A549 (cell line): ENCODE data around the gene WFIKKN1. TPM values are rescaled to one million over a fixed set of nuclear protein-coding genes. Genes with fewer than 3 reads are reported as not detected.

ENCODE experiments used
- ATAC-seq, 2 experiments: fragments of 200-7000 bp in 1 of 2; fragments of >200 bp in 1 of 2; cut with Nextera tagmentation in 1 of 2; cut with Tn5 transposase in 1 of 2; 3 replicates each; pipeline versions ENCODE4 v1.8.0 to v1.9.1; 2018 to 2020; ENCODE audit warnings: mild to moderate bottlenecking in 1 of 2, moderate library complexity in 1 of 2
- CTCF ChIA-PET: fragments of 300-600 bp; sonication (Branson Sonifier 250); formaldehyde crosslinking; extraction: SDS; loops from one replicate; lab custom pipeline; 2021; ENCODE audit warnings: antibody characterized with exemption, inconsistent platforms; lab: Yijun Ruan, JAX
- POLR2A ChIA-PET: fragments of 350-600 bp; formaldehyde crosslinking; extraction: SDS; loops from one replicate; lab custom pipeline; 2021; ENCODE audit warnings: antibody characterized with exemption, inconsistent platforms; lab: Yijun Ruan, JAX
- DNase-seq, 2 experiments: peaks; one replicate each; pipeline versions ENCODE4 v3.0.0 to v3.0.0-alpha.2; 2011 to 2016; ENCODE audit warnings: low read depth in 1 of 2, low spot score in 1 of 2
- FAIRE-seq: peaks from 2 replicates; lab custom pipeline; 2011; peaks lifted over from hg19 to GRCh38; lab: Jason Lieb, UNC
- H3K27ac ChIP-seq, 2 experiments: fragments of >200 bp; sonication (Bioruptor Twin); formaldehyde crosslinking; 3 replicates each; pipeline ENCODE4 v1.5.1; 2016 to 2017
- H3K4me1 ChIP-seq: fragments of >200 bp; sonication (Bioruptor Twin); formaldehyde crosslinking; 3 replicates; pipeline ENCODE4 v1.6.1; 2016
- H3K4me2 ChIP-seq: fragments of >200 bp; sonication (Bioruptor Twin); formaldehyde crosslinking; 3 replicates; pipeline ENCODE4 v1.6.1; 2016
- H3K4me3 ChIP-seq: fragments of >200 bp; sonication (Bioruptor Twin); formaldehyde crosslinking; 3 replicates; pipeline ENCODE4 v1.5.1; 2016
- H3K9me3 ChIP-seq: fragments of >200 bp; sonication (Bioruptor Twin); formaldehyde crosslinking; 3 replicates; pipeline ENCODE4 v1.6.1; 2016
- BCL3 ChIP-seq: fragments of >200 bp; sonication (Bioruptor Twin); formaldehyde crosslinking; IDR thresholded peaks from 3 replicates; pipeline ENCODE4 v1.6.1; 2016
- CBX2 ChIP-seq: fragments of 200-600 bp; sonication (generic); IDR thresholded peaks from 2 replicates; pipeline ENCODE4 v1.6.1; 2016; ENCODE audit warnings: low read depth, mild to moderate bottlenecking, borderline replicate concordance
- CEBPB ChIP-seq, 2 experiments: fragments of >200 bp in 1 of 2; sonication (Bioruptor Twin) in 1 of 2; formaldehyde crosslinking in 1 of 2; IDR thresholded peaks; 2 replicates each; pipeline ENCODE4 v1.6.1; 2012 to 2016
- EP300 ChIP-seq, 2 experiments: fragments of >200 bp; sonication (Bioruptor Twin); formaldehyde crosslinking; IDR thresholded peaks; 2 replicates in 1 of 2; 3 replicates in 1 of 2; pipeline ENCODE4 v1.6.1; 2016 to 2017
- FOSB ChIP-seq: fragments of 250-450 bp; sonication (Bioruptor Pico); IDR thresholded peaks from 2 replicates; pipeline ENCODE4 v1.5.0; 2020; ENCODE audit warnings: mild to moderate bottlenecking, moderate library complexity
- GATA3 ChIP-seq: IDR thresholded peaks from 2 replicates; pipeline ENCODE4 v1.6.1; 2012; ENCODE audit warnings: borderline replicate concordance
- HEYL ChIP-seq: fragments of 250-450 bp; sonication (Bioruptor Pico); IDR thresholded peaks from 2 replicates; pipeline ENCODE4 v1.8.0; 2021; ENCODE audit warnings: mild to moderate bottlenecking, moderate library complexity
- JUNB ChIP-seq: fragments of >200 bp; sonication (Bioruptor Twin); formaldehyde crosslinking; IDR thresholded peaks from 2 replicates; pipeline ENCODE4 v1.6.1; 2016
- MAZ ChIP-seq: fragments of 150-350 bp; IDR thresholded peaks from 2 replicates; pipeline ENCODE4 v1.6.1; 2014; ENCODE audit warnings: antibody characterized with exemption, low read depth, low read length, borderline replicate concordance
- NR3C1 ChIP-seq: fragments of >200 bp; sonication (Bioruptor Twin); formaldehyde crosslinking; IDR thresholded peaks from 3 replicates; pipeline ENCODE4 v1.6.1; 2017
- PBX3 ChIP-seq: IDR thresholded peaks from 2 replicates; pipeline ENCODE4 v1.6.1; 2012
- PHF8 ChIP-seq: fragments of 200-600 bp; sonication (generic); IDR thresholded peaks from 2 replicates; pipeline ENCODE4 v1.6.1; 2016; ENCODE audit warnings: low read depth, mild to moderate bottlenecking, antibody characterized with exemption, moderate library complexity, borderline replicate concordance
- RCOR1 ChIP-seq: fragments of 150-350 bp; IDR thresholded peaks from 2 replicates; pipeline ENCODE4 v1.6.1; 2014; ENCODE audit warnings: antibody characterized with exemption, low read length, low read depth
- RNF2 ChIP-seq: fragments of 200-600 bp; sonication (generic); IDR thresholded peaks from 2 replicates; pipeline ENCODE4 v1.6.1; 2016; ENCODE audit warnings: low read depth, mild to moderate bottlenecking, antibody characterized with exemption, moderate library complexity, borderline replicate concordance
- TP53 ChIP-seq: fragments of 250-450 bp; sonication (Bioruptor Pico); IDR thresholded peaks from 2 replicates; pipeline ENCODE4 v1.5.0; 2021; ENCODE audit warnings: mild to moderate bottlenecking, moderate library complexity
- USF2 ChIP-seq: fragments of 450-650 bp; IDR thresholded peaks from 2 replicates; pipeline ENCODE4 v1.6.1; 2014; ENCODE audit warnings: antibody characterized with exemption
- ZC3H11A ChIP-seq: fragments of 450-650 bp; IDR thresholded peaks from 2 replicates; pipeline ENCODE4 v1.6.1; 2014; ENCODE audit warnings: antibody characterized with exemption, mild to moderate bottlenecking
- ZNF302 ChIP-seq: fragments of 250-450 bp; sonication (Bioruptor Pico); IDR thresholded peaks from 2 replicates; pipeline ENCODE4 v1.9.0; 2021; ENCODE audit warnings: inconsistent platforms, mild to moderate bottlenecking, moderate library complexity
- ZSCAN20 ChIP-seq: fragments of 250-450 bp; sonication (Bioruptor Pico); IDR thresholded peaks from 2 replicates; pipeline ENCODE4 v1.8.0; 2022; ENCODE audit warnings: mild to moderate bottlenecking, moderate library complexity
- WGBS: methylation state at CpG from one replicate; pipeline ENCODE4 v1.1.6; 2017; ENCODE audit errors: missing lambda C conversion rate; 5-methylcytosine and 5-hydroxymethylcytosine counted together
- polyA plus RNA-seq, 4 experiments: library from polyadenylated mRNA; depleted of rRNA in 3 of 4; stranded (reverse); fragments of >200 nt; fragmentation: RNase III in 1 of 4; extraction: RNeasy Plus Mini Kit Qiagen cat#74134 plus additional on column Dnase treatment in 1 of 4; gene quantifications; 2 replicates in 3 of 4; 3 replicates in 1 of 4; pipeline ENCODE4 v1.2.3, GENCODE V29; 2011 to 2017
- TF ChIP-seq, protein P1 (sequence below): fragments of >200 bp; sonication (Bioruptor Twin); formaldehyde crosslinking; IDR thresholded peaks from 2 replicates; pipeline ENCODE4 v1.6.1; 2016
- TF ChIP-seq, protein P2 (sequence below): IDR thresholded peaks from 2 replicates; pipeline ENCODE4 v1.6.1; 2012; ENCODE audit warnings: low read depth, borderline replicate concordance
- TF ChIP-seq, protein P3 (sequence below): IDR thresholded peaks from 2 replicates; pipeline ENCODE4 v1.6.1; 2012

Gene WFIKKN1
- polyA plus RNA-seq, 2 of the 4 experiments (the other 2 are of a cell fraction): 0.05 to 0.23 TPM

- TF ChIP-seq USF2 (no peak), ZSCAN20 (CRISPR knock-in tag) (no peak), ZC3H11A (no peak), BCL3 (no peak), CEBPB (IDR thresholded peaks at IDR 0.05) (no peak), HEYL (no peak), EP300 (IDR thresholded peaks at IDR 0.05) (no peak), GATA3 (no peak), RCOR1 (no peak), JUNB (no peak), NR3C1 (no peak)
- TF ChIP-seq, protein P1, sequence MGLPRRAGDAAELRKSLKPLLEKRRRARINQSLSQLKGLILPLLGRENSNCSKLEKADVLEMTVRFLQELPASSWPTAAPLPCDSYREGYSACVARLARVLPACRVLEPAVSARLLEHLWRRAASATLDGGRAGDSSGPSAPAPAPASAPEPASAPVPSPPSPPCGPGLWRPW: no peak
- TF ChIP-seq, protein P2, sequence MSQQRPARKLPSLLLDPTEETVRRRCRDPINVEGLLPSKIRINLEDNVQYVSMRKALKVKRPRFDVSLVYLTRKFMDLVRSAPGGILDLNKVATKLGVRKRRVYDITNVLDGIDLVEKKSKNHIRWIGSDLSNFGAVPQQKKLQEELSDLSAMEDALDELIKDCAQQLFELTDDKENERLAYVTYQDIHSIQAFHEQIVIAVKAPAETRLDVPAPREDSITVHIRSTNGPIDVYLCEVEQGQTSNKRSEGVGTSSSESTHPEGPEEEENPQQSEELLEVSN: no peak
- TF ChIP-seq, protein P3, sequence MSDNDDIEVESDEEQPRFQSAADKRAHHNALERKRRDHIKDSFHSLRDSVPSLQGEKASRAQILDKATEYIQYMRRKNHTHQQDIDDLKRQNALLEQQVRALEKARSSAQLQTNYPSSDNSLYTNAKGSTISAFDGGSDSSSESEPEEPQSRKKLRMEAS: no peak
- 96% methylated on average over 35 of the region's 67 CpGs for WGBS
- H3K9me3 ChIP-seq: no peaks in the 10 kb centered on the region
- DNase-seq (no peak), ATAC-seq (no peak), FAIRE-seq (no peak)
- POLR2A ChIA-PET: no interaction called here
- H3K4me1 ChIP-seq: peaks cover 37% of the 10 kb centered on the region
- no peak overlapping the region for H3K4me2 ChIP-seq
- H3K4me3 ChIP-seq: no peak overlapping the region
- H3K27ac ChIP-seq: no peak overlapping the region
- CTCF ChIA-PET: no interaction called here
These were observed 1.9 kb downstream of the WFIKKN1 start for GRCh38 chr16:632486-633335.

DNA sequence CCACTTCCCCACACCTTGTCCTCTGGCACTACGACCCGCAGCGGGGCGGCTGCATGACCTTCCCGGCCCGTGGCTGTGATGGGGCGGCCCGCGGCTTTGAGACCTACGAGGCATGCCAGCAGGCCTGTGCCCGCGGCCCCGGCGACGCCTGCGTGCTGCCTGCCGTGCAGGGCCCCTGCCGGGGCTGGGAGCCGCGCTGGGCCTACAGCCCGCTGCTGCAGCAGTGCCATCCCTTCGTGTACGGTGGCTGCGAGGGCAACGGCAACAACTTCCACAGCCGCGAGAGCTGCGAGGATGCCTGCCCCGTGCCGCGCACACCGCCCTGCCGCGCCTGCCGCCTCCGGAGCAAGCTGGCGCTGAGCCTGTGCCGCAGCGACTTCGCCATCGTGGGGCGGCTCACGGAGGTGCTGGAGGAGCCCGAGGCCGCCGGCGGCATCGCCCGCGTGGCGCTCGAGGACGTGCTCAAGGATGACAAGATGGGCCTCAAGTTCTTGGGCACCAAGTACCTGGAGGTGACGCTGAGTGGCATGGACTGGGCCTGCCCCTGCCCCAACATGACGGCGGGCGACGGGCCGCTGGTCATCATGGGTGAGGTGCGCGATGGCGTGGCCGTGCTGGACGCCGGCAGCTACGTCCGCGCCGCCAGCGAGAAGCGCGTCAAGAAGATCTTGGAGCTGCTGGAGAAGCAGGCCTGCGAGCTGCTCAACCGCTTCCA lies 2.7 kb downstream of the WFIKKN1 start:
- DNase-seq: no peak
- TF ChIP-seq TP53 (no peak), RNF2 (no peak), PBX3 (no peak), FOSB (CRISPR knock-in tag) (no peak), PHF8 (no peak), ZNF302 (CRISPR knock-in tag) (no peak), ZSCAN20 (CRISPR knock-in tag) (no peak), MAZ (no peak), USF2 (no peak), CBX2 (no peak)
- TF ChIP-seq, protein P1: no peak
- Histone ChIP-seq H3K4me3 (no peak overlapping the region), H3K4me2 (no peak overlapping the region), H3K4me1 (peaks cover 35% of the 10 kb centered on the region), H3K9me3 (no peaks in the 10 kb centered on the region), H3K27ac (no peak overlapping the region)
- CTCF ChIA-PET: interaction anchor here (0.9 to 1.0 kb wide), 2 partner anchors 50 to 184 kb away, joined by 3 read pairs; no protein-coding TSS in a partner anchor
- no peak for ATAC-seq
- POLR2A ChIA-PET: no interaction called here
- WGBS: 95% methylated on average over 42 of the region's 74 CpGs
- FAIRE-seq: no peak
